HG02798 (cell line): ENCODE results near the gene RNASE1.
"Not testable (repeated sequence)": the region's sequence is repeated elsewhere in the genome, so short reads cannot be mapped to it uniquely, and the experiment has no call there.

Experiments used
- ATAC-seq: cut with Tn5 transposase; IDR thresholded peaks from one replicate; pipeline ENCODE4 v1.9.1; 2021; ENCODE audit warnings: mild to moderate bottlenecking; ENCODE audit not compliant: unreplicated experiment, poor library complexity

RNASE1 gene

GRCh38 chr14:20802341-20803084, at the start of gene RNASE1:
Gene RNASE1 (minus strand): TSS chr14:20802844. CDS start chr14:20802068, 776 bp downstream.
- no peak for ATAC-seq

DNA sequence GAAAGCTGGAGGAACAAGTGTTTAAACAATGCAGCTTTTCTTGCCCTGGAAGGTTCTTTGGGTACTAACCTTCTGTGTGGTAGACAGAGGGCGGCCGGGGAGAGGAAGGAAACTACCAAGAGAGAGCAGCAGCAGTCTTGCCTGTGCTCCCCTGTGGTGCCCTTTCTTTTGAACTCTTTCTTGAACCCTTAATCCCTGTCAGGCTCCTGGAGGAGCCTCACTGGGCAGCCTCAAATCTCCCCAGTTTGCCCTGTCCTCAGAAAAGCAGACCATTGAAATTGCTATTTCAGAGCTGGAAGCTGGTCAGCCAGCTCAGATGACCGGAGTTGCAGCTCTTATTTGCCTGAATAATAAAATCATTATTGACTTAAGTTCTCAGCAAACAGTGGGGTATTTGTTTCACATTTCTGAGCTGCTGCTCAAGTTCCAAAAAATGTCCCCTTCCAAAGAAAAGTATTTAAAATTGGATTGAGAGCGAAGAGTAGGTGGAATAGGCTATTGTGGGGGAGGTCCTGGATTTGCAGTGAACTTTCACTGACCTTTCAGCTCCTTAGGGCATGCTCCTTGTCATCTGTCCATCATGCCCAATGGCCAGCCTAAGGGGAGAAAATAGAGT, 46.4 kb upstream of the RNASE1 start:
- ATAC-seq, result no peak

- no peak for ATAC-seq
These were observed 45.8 kb upstream of the RNASE1 start for GRCh38 chr14:20848316-20848954.

GRCh38 chr14:20846560-20846959, 43.9 kb upstream of the RNASE1 start:
- no peak for ATAC-seq

GRCh38 chr14:20841096-20841495, 38.5 kb upstream of the RNASE1 start:
- no peak for ATAC-seq

DNA sequence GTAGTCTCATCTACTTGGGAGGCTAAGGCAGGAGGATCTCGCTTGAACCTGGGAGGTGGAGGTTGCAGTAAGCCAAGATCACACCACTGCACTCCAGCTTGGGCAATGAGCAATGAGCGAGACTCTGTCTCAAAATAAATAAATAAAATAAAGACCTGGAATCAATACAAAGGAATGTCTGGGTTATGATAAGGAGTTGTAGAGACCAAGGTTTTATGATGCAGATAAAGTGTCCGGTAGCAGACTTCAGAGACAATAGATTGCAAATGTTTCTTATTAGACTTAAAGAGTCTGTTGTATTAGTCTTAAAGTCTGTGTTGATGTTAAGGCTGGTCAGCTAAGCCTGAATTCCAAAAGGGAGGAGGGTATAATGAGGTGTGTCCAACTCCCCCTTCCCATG, 35.2 kb upstream of the RNASE1 start:
- no peak for ATAC-seq

- no peak for ATAC-seq
These were observed 34.2 kb upstream of the RNASE1 start for GRCh38 chr14:20836668-20837338.

GRCh38 chr14:20834899-20835298, 32.3 kb upstream of the RNASE1 start:
- ATAC-seq, result no peak

GRCh38 chr14:20830831-20831230, 28.2 kb upstream of the RNASE1 start:
- no peak for ATAC-seq

- not testable (repeated sequence) for ATAC-seq
These were observed 25.5 kb upstream of the RNASE1 start for GRCh38 chr14:20828024-20828694.

DNA sequence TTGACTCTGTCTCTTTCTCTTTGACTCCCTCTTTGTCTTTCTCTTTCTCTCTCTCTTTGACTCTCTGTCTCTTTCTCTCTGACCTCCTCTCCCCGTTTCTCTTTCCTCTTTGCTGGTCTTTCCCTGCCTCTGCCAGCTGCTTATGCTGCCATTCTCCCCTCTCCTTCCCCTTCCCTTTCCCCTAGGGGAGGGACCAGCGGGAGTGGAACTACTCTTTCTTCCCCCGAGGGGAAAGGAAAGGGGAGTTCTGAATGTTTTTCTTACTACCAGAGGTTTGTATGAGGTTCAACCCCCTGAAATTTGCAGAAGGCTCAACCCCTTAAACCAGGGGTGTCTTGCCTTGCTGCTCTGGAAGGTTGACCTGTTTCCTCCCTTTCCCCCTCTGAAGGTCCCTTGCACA, 24.7 kb upstream of the RNASE1 start:
- ATAC-seq, result no peak

- ATAC-seq, result not testable (repeated sequence)
These were observed 24.0 kb upstream of the RNASE1 start for GRCh38 chr14:20826666-20827065.

GRCh38 chr14:20823859-20824258, 21.2 kb upstream of the RNASE1 start:
- no peak for ATAC-seq

- ATAC-seq, result not testable (repeated sequence)
These were observed 19.0 kb upstream of the RNASE1 start for GRCh38 chr14:20821521-20822108.

DNA sequence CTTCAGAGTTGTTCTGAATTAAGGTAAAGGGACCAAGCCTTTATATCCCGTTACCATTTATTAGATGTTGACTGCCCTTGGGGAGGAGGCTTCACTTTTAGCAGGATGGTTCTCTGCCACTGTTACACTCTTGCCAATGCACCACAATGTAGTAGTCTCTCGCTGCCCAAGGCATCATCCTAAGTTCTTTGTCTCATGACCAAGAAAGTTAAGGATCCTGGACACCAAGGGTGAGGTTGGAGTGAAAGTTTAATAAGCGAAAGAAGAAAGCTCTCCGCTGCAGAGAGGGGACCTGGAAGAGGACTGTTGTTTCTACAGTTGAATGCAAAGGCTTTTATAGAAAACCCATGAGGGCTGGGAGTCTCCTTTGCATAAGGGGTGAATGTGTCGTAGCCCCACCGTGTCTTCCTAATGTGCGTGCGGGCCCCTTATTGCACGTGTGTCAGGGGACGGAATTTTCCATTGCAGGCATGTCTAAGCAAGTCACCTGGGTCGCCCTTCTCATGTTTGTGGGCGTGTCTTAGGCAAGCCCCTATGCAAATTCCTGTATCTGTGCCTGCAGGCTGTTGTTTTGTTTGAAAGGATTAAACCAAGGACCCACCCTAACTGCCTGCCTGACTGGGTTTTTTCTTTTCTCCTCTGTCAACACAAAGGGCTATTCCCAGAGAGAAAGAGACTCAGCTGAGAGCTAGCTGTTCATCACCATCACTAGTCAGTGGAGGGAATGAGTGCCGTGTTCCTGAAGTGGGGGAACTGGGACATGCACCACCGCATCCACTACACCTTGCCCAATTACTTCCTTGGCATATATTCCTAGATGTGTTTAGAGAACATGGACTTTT, 17.6 kb upstream of the RNASE1 start:
- ATAC-seq, result no peak

- ATAC-seq, result no peak
These were observed 16.2 kb upstream of the RNASE1 start for GRCh38 chr14:20818861-20819260.

GRCh38 chr14:20815946-20816345, 13.3 kb upstream of the RNASE1 start:
- not testable (repeated sequence) for ATAC-seq

DNA sequence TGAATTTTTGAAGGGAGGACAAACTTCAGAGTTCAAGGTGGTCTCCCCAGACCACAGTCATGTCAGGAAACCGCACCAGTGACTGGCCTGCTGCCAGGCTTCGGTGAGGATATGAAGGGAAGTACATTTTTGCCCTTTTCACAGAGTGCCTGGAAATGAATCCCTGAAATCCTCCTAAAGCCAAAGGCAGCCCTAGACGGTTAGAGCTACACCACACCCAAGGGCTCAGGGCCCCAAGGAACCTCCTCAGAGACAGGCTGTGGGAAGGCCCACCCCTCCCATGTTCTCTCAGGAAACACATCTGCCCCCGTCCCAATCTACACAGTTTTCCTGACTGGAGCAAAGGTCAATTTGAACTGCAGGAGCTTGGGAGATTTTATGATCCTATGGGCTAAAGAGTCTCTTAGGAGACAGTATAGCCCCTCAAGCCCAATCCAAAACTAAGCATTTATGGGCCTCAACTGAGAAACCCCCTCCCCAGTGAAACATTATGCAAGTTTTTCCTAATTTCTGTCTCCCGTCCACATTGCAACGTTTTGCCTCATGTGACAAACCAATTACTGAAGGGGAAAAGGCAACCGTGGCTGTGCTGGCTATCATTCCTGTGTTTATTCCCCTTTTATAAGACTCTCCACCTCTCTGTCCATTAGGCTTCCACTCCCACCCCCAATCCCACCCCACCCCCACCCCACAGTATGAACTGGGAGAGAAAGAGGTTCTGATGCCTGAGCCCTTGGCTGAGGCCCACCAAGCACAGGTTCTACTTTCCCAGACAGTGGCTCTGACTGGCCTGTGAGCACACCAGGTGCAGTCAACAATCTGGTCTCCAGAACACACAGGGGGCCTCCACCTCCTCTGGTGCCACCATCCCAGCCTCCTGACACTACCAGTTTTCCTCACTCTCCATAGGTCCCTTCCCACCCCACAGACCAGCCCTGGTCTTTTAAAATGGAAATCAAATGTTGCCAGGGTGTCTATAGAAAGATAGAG, 9.6 kb upstream of the RNASE1 start:
- no peak for ATAC-seq
